DMS 273 (cell line): ENCODE measurements around the gene MSANTD2.
A peak's percentile ranks its signal among the peaks of the same experiment; 100 is the strongest.

ENCODE experiments used
- DNase-seq: peaks from one replicate; lab custom pipeline; 2025; ENCODE audit not compliant: unreplicated experiment; lab: John Stamatoyannopoulos, UW

The MSANTD2 gene

DNA sequence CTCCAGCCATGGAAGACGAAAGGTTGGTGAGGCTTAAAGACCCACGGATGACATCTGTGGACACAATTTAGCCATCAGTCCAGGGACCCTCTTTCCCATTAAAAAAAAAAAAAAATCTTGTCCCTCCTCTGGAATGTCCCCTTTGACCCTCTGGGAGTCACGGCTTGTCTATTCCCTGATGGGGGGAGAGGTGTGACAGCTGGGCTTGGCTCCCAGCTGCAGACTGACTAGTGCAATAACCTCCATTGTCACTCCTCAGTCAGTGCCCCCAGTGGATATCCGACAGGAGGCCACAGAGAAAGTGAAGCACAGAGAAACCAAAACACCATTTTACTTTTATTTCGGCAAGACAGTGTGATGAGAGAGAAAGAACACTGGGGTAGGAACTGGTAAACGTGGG, 45.5 kb downstream of the MSANTD2 start:
- no peak for DNase-seq

DNA sequence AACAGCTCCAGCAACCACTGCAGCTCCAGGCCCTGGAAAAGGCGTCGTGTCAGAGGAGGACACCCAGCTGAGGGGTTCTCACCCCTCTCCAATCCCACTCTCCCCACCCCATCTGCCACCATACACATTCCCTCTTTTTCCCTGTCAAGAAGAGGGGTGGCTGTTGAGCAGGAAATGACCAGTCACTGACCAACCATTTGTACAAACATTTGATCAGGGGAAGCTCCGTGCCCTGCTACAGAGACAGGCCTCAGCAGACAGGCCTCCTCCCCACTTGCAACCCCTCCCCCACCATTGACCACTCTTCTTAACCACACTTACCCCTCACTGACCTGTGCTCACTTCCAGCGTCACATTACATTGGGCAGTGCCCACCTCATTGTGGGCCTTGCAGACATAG, 45.9 kb downstream of the MSANTD2 start:
- no peak for DNase-seq

- no peak for DNase-seq
Measured at GRCh38 chr11:124753624-124754023, 46.6 kb downstream of the MSANTD2 start.

DNA sequence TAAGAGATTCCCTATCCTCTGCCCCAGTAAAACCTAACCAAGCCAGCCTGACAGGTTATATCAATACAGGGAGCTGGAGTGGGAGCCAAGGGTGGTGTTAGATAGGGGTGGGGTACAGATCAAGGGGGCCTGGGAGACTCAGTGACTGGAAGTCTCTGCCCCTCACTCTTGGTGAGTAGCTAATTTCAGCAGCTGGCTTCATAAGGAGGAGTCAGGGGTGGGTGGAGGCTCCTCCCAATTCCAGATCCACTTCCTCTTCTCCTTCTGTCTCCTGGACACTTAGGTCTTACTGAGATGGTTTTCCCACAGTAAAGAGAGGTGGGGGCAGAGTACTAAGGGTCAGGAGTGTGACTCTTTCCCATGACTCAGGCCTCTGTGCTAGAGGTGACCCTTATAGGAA, 47.0 kb downstream of the MSANTD2 start:
- DNase-seq, result peak; percentile 19

DNA sequence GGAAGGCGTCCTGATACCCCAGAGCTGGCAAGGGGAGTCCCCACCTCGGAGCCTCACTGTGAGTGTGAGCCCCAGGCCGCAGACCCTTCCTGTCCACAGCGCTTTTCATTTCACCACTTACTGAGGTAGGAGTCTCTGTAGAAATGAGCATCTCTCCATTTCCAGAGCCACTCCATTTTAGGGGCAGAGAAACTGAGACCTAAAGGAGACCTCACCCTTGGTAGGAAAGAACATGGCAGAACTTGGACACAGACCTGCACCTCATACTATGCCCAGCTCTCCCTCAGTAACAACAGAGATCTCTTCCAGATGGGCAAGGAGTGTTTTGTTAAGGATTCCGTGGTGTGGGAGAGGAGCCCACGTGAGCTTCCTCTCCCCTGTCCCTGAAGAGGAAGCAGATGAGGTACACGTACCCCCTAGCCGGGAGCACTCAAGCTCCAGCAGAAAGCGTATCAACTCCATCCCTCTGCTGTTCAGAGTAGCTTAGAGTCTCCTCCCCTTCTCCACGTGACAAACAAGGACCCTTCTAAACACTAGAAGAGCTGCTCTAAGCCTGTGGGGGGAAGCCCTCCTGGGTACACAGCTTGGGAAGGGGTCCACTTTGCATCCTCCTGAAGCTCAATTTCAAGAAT, 47.6 kb downstream of the MSANTD2 start:
- no peak for DNase-seq

GRCh38 chr11:124751741-124752470, 48.3 kb downstream of the MSANTD2 start, which contains the start of gene VSIG2:
Gene VSIG2 (minus strand): TSS chr11:124752255. CDS start chr11:124752137, 118 bp downstream.
- no peak for DNase-seq

DNA sequence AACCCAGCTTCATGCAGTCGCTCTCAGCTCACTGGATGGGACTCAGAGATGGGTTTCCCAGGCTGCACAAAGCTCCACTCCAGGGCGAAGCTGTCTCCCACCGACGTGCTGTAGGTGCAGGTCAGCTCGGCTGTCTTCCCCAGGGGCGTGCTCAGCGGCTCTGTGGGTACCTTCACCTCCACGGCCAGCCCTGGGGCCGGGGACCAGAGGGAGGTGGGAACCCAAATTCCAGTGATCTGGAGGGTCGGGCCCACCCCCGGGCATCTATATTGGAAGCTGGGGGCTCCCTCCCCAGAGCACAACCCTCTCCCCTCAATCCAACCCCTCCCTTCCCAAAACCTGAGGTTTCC, 48.8 kb downstream of the MSANTD2 start:
- no peak for DNase-seq

DNA sequence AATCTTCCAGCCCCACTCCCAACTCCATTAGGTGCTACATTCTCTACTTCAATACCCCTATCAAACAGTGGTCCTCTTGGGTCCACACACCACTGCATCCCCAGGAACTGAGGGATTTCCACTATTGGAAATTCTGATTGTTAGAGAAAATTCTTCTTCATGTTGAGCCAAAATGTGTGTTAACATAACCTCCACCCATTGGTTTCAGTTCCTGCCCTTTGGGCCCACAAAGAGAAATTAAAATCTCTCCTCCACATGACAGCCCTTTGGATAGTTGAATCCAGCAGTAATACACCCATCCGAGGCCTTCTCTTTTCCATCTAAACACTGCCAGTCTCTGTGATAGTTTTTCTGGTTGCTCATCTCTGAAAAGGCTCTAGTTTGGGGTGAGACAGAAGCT, 50.3 kb downstream of the MSANTD2 start:
- no peak for DNase-seq

DNA sequence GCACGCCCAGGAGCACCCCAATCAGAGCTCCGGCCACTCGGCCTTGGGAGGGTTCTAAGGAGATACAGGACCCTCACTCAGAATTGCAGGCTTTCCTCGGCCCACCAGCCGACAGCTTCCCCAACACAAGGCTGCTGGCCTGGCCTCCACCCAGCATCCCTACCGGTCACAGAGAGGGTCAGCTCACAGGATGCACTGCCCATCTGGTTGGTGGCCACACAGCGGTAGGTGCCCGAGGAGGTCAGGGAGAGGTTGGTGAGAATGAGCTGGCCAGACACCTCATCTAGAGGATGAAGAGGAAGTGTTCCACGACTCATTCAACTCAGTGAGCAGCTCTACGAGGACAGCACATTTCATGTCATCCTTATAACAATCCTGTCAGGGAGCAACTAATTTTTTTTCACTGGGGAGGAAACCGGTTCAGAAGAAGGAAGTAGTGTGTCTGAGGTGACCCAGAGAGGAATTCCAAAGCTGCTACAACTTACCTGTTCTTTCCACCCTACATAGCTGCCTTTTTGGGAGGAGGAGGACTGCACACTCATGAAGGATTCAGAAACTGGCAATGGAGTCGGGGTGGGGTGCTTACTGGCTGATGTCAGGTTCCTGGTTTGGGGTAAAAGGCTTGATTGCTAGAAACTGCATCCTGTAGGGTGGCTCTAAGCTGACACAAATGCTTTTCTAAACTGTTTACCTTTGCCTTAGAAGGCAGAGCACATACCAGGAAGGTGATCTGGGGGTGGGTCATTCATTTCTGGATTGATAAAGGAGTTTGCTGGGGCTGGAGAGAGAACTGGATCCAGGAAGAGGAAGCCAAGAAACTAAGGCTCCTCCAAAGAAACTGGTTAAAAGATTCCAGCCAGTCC, 51.5 kb downstream of the MSANTD2 start:
- no peak for DNase-seq

- DNase-seq, result no peak
Measured at GRCh38 chr11:124748100-124748418, 52.1 kb downstream of the MSANTD2 start.

DNA sequence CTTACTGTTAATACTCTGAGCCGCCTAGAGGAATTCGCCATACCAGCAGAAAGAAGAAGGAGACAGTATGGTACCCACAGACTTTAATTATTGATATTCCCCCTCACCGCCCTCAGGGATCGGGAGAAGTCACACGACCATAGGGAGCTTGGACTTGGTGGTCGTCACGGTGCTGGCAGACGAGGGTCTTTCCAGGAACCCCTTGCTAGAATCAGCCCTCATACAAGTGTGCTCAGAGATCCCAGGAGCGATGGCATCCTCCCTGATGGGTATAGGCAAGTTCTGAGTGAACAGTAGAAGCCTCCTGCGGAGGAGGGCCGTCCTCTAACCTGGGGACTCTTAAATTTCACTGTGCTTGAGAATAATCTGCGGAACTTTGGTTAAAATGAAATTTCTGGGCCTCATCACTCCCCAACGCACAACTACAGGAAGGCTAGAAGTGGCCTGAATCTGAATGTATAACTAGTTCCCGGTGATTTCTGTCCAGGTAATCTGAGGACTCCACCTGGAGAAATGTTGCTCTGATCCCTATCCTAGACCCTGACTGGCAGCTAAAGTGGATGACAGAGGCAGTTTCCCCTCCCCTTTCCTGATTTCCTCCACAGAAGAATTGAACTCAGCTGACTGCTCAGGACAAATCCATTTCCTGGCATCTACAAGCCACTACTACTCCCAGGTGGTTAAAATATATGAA, 52.7 kb downstream of the MSANTD2 start:
- DNase-seq, result no peak

DNA sequence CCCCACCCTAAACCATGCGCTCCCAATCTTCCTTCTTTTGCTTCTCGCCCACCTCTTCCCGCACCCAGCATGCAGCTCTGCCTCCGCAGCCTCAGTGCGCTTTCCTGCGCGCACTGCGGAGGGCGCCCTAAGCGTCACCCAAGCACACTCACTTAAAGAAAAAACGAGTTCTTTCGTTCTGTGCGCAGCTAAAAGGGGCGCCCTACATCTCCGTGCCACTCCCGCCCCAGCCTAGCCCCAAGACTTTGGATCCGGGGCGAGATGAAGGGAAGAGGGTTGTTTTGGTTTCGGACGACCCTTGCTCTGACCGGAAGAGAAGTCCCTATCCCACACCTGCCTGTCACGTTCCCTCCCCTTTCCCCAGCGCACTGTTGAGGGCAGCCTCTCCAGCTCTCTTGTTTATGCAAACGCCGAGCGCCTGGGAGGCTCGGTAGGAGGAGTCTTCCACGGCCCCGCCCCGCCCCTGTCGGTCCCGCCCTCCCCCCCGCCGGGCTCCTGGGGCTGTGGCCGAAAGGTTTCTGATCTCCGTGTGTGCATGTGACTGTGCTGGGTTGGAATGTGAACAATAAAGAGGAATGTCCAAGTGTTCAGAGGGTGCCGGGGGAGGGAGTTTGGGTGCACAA, 53.5 kb downstream of the MSANTD2 start:
- DNase-seq, result no peak

- no peak for DNase-seq
Measured at GRCh38 chr11:124745835-124746620, 54.2 kb downstream of the MSANTD2 start.

DNA sequence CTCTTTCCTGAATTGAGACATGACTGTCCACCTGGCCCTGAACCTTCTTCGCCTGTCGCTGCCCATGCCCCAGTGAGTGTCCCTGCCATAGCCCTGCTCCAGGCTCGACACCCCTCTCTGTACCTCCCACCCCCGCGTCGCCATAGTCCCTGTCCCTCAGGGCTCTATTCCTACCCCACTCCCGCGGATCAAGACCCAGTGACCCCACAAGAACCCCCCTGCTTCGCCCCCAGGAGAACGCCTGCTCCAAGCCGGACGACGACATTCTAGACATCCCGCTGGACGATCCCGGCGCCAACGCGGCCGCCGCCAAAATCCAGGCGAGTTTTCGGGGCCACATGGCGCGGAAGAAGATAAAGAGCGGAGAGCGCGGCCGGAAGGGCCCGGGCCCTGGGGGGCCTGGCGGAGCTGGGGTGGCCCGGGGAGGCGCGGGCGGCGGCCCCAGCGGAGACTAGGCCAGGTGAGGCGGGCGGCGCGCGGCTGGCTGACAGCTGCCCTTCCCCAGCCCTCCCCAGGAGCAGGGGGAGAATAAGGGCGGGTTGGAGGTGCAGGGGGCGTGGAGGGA, 54.9 kb downstream of the MSANTD2 start:
- DNase-seq, result no peak

GRCh38 chr11:124743050-124743449, 57.2 kb downstream of the MSANTD2 start:
- DNase-seq, result no peak

DNA sequence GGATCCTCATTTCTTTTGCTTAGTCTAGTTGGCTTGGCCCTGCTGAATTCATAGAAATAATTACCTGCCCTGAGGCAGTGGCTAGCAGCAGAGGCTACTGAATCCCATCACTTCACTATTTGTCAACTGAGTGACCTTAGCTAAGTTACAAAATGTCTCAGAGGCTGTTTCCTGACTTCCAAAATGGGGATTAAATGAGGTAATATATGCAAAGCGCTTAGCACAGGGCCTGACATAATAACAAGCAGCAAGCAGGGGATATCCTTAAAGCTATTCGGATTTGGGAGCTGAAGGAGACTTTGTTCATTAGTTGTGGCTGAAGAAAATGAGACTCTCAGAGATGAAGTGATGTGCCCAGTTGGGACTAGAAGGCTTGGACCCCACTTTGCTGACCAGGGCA, 57.7 kb downstream of the MSANTD2 start:
- DNase-seq, result no peak

DNA sequence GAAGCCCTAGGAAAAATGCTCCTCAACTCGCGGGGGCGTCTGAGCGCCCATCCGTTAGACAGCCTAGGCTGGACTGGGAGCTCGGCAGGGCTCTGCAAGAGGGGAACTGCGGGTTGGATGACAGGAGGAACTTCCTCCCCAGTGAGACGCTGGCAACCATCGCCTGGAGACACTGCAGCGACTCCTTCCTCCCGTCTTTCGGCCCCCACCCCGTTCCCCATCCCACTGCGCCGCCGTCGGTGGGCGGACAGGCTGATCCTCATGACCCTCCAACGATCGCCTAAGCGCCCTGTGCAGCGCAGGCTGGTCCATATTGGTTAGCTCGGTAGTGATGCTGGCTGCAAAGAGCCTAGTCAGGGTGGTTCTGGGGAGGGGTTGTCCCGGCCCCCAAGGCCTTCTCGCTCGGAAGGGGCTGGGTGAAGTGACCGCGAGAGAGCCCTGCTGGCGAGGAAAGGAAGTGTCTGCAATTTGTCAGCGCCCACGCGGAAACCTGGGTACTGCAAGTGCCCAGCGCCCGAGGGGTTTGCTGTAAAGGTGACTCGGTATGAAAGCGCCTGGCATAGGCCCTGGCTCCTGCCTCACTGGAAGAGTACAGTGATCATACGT, 59.8 kb downstream of the MSANTD2 start:
- DNase-seq, result peak; percentile 65

GRCh38 chr11:124739479-124740276, 60.5 kb downstream of the MSANTD2 start, which contains the start of gene NRGN:
Gene NRGN (plus strand): TSS chr11:124739942. CDS start chr11:124740085, 143 bp downstream.
- peak; percentile 96 for DNase-seq
